Measurements from ENCODE around the gene STRADA. TPM values are rescaled to one million over a fixed set of nuclear protein-coding genes. Genes with fewer than 3 reads are reported as not detected.

The STRADA gene
- total RNA-seq, 1 donor from 2014 or later, result 30.2 TPM

GRCh38 chr17:63685578-63685977 is 56.0 kb downstream of the STRADA start:
- Histone ChIP-seq H3K9me3 (no peaks in the 10 kb centered on the region), H3K4me1 (peaks cover 16% of the 10 kb centered on the region), H3K36me3 (peaks cover 74% of the 10 kb centered on the region), H3K27me3 (no peaks in the 10 kb centered on the region), H3K27ac (no peak overlapping the region), H3K4me3 (no peak overlapping the region)
- ATAC-seq (no peak), DNase-seq (no peak)
- TF ChIP-seq CTCF (IDR thresholded peaks at IDR 0.05), result no peak
- intact Hi-C loops (cut with DNase I), result no loop called here

GRCh38 chr17:63685041-63685440 is 56.6 kb downstream of the STRADA start:
- Histone ChIP-seq H3K4me1 (peaks cover 21% of the 10 kb centered on the region), H3K36me3 (peaks cover 69% of the 10 kb centered on the region), H3K4me3 (no peak overlapping the region), H3K27ac (no peak overlapping the region), H3K9me3 (no peaks in the 10 kb centered on the region), H3K27me3 (no peaks in the 10 kb centered on the region)
- DNase-seq (no peak), ATAC-seq (no peak)
- intact Hi-C loops (cut with DNase I), result no loop called here
- TF ChIP-seq CTCF (IDR thresholded peaks at IDR 0.05), result no peak

- no peak for TF ChIP-seq CTCF (IDR thresholded peaks at IDR 0.05)
- Histone ChIP-seq H3K36me3 (peaks cover 48% of the 10 kb centered on the region), H3K27ac (no peak overlapping the region), H3K4me3 (no peak overlapping the region), H3K27me3 (no peaks in the 10 kb centered on the region), H3K9me3 (no peaks in the 10 kb centered on the region), H3K4me1 (peaks cover 25% of the 10 kb centered on the region)
- intact Hi-C loops (cut with DNase I), result no loop called here
- DNase-seq (no peak), ATAC-seq (no peak)
These were observed 58.6 kb downstream of the STRADA start for GRCh38 chr17:63682981-63683380.

- TF ChIP-seq CTCF (IDR thresholded peaks at IDR 0.05), result no peak
- DNase-seq (no peak), ATAC-seq (no peak)
- Histone ChIP-seq H3K4me1 (peaks cover 25% of the 10 kb centered on the region), H3K9me3 (no peaks in the 10 kb centered on the region), H3K27me3 (no peaks in the 10 kb centered on the region), H3K27ac (no peak overlapping the region), H3K36me3 (peaks cover 45% of the 10 kb centered on the region), H3K4me3 (no peak overlapping the region)
- intact Hi-C loops (cut with DNase I), result no loop called here
These were observed 59.2 kb downstream of the STRADA start for GRCh38 chr17:63682441-63682840.

- DNase-seq (no peak), ATAC-seq (peak; percentile 72)
- TF ChIP-seq CTCF (IDR thresholded peaks at IDR 0.05), result no peak
- peaks cover 34% of the 10 kb centered on the region for H3K4me1 ChIP-seq
- no peak overlapping the region for H3K4me3 ChIP-seq
- H3K9me3 ChIP-seq, result no peaks in the 10 kb centered on the region
- H3K36me3 ChIP-seq, result peaks cover 45% of the 10 kb centered on the region
- no peaks in the 10 kb centered on the region for H3K27me3 ChIP-seq
- intact Hi-C loops (cut with DNase I), result no loop called here
- no peak overlapping the region for H3K27ac ChIP-seq
These were observed 60.1 kb downstream of the STRADA start for GRCh38 chr17:63681530-63681929.

GRCh38 chr17:63680700-63681099 is 60.9 kb downstream of the STRADA start:
- H3K27me3 ChIP-seq, result no peaks in the 10 kb centered on the region
- H3K9me3 ChIP-seq, result no peaks in the 10 kb centered on the region
- ATAC-seq (peak; percentile 28), DNase-seq (no peak)
- no peak for TF ChIP-seq CTCF (IDR thresholded peaks at IDR 0.05)
- no peak overlapping the region for H3K27ac ChIP-seq
- peaks cover 43% of the 10 kb centered on the region for H3K4me1 ChIP-seq
- peaks cover 39% of the 10 kb centered on the region for H3K36me3 ChIP-seq
- intact Hi-C loops (cut with DNase I), result no loop called here
- H3K4me3 ChIP-seq, result no peak overlapping the region
